Mucosa of descending colon (tissue), 3 donors: ENCODE results near the gene RPS6KC1. TPM values are rescaled to one million over a fixed set of nuclear protein-coding genes. Genes with fewer than 3 reads are reported as not detected.

Experiments used
- ATAC-seq: fragments of 200-7000 bp; cut with Tn5 transposase; one replicate; pipeline ENCODE4 v1.9.1; 2020; ENCODE audit warnings: mild to moderate bottlenecking, moderate library complexity
- DNase-seq, 3 donors: peaks; one replicate each; pipeline ENCODE4 v3.0.0-alpha.2; 2020
- H3K36me3 ChIP-seq: fragments of 200-600 bp; one replicate; pipeline ENCODE4 v1.8.0; 2021; ENCODE audit warnings: low read depth, mild to moderate bottlenecking
- H3K4me1 ChIP-seq: fragments of 200-600 bp; one replicate; pipeline ENCODE4 v1.8.0; 2021; ENCODE audit warnings: low read depth, mild to moderate bottlenecking
- H3K4me3 ChIP-seq: fragments of 200-600 bp; one replicate; pipeline ENCODE4 v1.8.0; 2021; ENCODE audit warnings: mild to moderate bottlenecking
- H3K9me3 ChIP-seq: fragments of 200-600 bp; one replicate; pipeline ENCODE4 v1.8.0; 2021; ENCODE audit warnings: mild to moderate bottlenecking
- intact Hi-C, 2 donors: fragments of 100-400 bp; cut with DNase I in 1 of 2; cut with micrococcal nuclease in 1 of 2; formaldehyde crosslinking; loops; one replicate each; pipeline versions ENCODE4 v1.11.0 to v1.11.1; 2022; cut with DNase I, micrococcal nuclease
- total RNA-seq, 3 donors: library from RNA; stranded (reverse); fragmentation: NEBNext Ultra II Directional in 2 of 3; extraction: Animal tissue kit (Norgen Biotek cat#: 25700) in 2 of 3; gene quantifications; one replicate each; pipeline versions ENCODE4 v1.2.1 to v1.2.4, GENCODE V29; 2021 to 2023
- TF ChIP-seq, protein P1 (sequence below): fragments of 200-600 bp; IDR thresholded peaks from one replicate; pipeline ENCODE4 v1.8.0; 2022; ENCODE audit warnings: antibody characterized with exemption, mild to moderate bottlenecking
- donor health status: DM: no; HTN: no; CAD: no; lungs with moderate emphysema.
- donor health status: DM: no; HTN: no; CAD: no.
- donor health status: DM: no; HTN: yes; CAD: no.

RPS6KC1 gene
- total RNA-seq, 3 donors from 2014 or later, result 9.0 to 23.4 (median 9.2) TPM

GRCh38 chr1:213231795-213232231, 180.8 kb downstream of the RPS6KC1 start:
- intact Hi-C loops, result no loop called here

GRCh38 chr1:213242883-213243282, 191.8 kb downstream of the RPS6KC1 start:
- H3K9me3 ChIP-seq, result no peaks in the 10 kb centered on the region
- TF ChIP-seq, protein P1, sequence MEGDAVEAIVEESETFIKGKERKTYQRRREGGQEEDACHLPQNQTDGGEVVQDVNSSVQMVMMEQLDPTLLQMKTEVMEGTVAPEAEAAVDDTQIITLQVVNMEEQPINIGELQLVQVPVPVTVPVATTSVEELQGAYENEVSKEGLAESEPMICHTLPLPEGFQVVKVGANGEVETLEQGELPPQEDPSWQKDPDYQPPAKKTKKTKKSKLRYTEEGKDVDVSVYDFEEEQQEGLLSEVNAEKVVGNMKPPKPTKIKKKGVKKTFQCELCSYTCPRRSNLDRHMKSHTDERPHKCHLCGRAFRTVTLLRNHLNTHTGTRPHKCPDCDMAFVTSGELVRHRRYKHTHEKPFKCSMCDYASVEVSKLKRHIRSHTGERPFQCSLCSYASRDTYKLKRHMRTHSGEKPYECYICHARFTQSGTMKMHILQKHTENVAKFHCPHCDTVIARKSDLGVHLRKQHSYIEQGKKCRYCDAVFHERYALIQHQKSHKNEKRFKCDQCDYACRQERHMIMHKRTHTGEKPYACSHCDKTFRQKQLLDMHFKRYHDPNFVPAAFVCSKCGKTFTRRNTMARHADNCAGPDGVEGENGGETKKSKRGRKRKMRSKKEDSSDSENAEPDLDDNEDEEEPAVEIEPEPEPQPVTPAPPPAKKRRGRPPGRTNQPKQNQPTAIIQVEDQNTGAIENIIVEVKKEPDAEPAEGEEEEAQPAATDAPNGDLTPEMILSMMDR, result no peak
- H3K36me3 ChIP-seq, result no peaks in the 10 kb centered on the region
- intact Hi-C loops, result no loop called here
- no peaks in the 10 kb centered on the region for H3K4me1 ChIP-seq
- ATAC-seq, result no peak
- DNase-seq, result no peak
- no peak overlapping the region for H3K4me3 ChIP-seq

More at GRCh38 chr1:213231795-213232231, 180.8 kb downstream of the RPS6KC1 start:
- Histone ChIP-seq H3K4me1 (no peaks in the 10 kb centered on the region), H3K9me3 (no peaks in the 10 kb centered on the region), H3K4me3 (no peak overlapping the region), H3K36me3 (no peaks in the 10 kb centered on the region)
- ATAC-seq (no peak), DNase-seq (no peak)
- TF ChIP-seq, protein P1, result no peak

- peak; percentile 60 for ATAC-seq
- no peak overlapping the region for H3K4me3 ChIP-seq
- H3K4me1 ChIP-seq, result no peaks in the 10 kb centered on the region
- intact Hi-C loops, result no loop called here
- no peak for DNase-seq
- no peaks in the 10 kb centered on the region for H3K9me3 ChIP-seq
- TF ChIP-seq, protein P1, result peak; percentile 21
- H3K36me3 ChIP-seq, result no peaks in the 10 kb centered on the region
Measured at GRCh38 chr1:213244664-213245091, 193.6 kb downstream of the RPS6KC1 start.

DNA sequence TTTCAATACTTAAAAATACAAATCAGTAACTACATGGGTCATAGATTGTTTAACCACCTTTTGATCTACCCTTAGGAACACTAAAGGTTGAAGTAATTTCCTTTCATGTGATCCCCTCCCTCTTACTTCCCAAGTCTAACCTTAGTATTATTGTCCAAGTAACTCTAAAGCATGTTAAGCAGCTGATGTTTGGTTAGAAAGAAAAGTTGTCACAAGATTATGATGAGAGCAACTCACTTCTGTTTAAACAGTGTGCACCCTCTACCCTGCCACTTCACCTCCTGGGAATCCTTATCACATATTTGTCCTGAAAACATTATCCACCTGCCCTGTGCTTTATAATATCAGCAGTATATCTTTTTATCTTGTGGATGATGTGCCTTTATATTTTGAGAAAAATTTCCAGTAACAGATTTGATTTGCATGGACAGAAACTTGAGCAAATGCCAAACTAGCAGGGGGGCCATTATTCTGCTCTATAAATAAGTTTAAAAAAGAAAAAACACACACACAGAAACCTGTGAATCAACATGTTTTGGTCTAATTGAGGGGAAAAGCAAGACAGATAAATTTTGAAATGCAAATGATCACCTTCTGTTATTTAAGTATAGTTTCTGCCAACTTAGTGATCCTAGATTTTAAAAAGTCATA, 194.3 kb downstream of the RPS6KC1 start:
- DNase-seq (no peak), ATAC-seq (no peak)
- Histone ChIP-seq H3K36me3 (no peaks in the 10 kb centered on the region), H3K9me3 (no peaks in the 10 kb centered on the region), H3K4me1 (no peaks in the 10 kb centered on the region), H3K4me3 (no peak overlapping the region)
- intact Hi-C loops, result no loop called here
- TF ChIP-seq, protein P1, result no peak

GRCh38 chr1:213247038-213247437, 196.0 kb downstream of the RPS6KC1 start:
- ATAC-seq, result no peak
- Histone ChIP-seq H3K4me1 (no peaks in the 10 kb centered on the region), H3K4me3 (no peak overlapping the region), H3K36me3 (no peaks in the 10 kb centered on the region), H3K9me3 (no peaks in the 10 kb centered on the region)
- intact Hi-C loops, result no loop called here
- TF ChIP-seq, protein P1, result no peak
- DNase-seq, result no peak
